PC-9 (cell line): Measurements from ENCODE around the gene FOXD3.

Experiments
- CTCF ChIP-seq: fragments of 200-600 bp; sonication (generic); conservative IDR thresholded peaks from 2 replicates; pipeline ENCODE4 v1.6.1; 2017; ENCODE audit warnings: mixed run types, antibody characterized with exemption, mild to moderate bottlenecking, moderate library complexity
- EZH2 ChIP-seq: fragments of 200-600 bp; sonication (generic); IDR thresholded peaks from 2 replicates; pipeline ENCODE4 v1.8.0; 2017; ENCODE audit warnings: antibody characterized with exemption, low read depth

GRCh38 chr1:63325279-63325985 lies 3.1 kb downstream of the FOXD3 start:
- no peak for TF ChIP-seq EZH2
- TF ChIP-seq CTCF: no peak
